ENCODE data around the gene CRYZ.

CRYZ gene

GRCh38 chr1:74732960-74733603 is at the start of gene CRYZ, which contains the start of gene TYW3:
Gene CRYZ (minus strand): TSS chr1:74733050. CDS start chr1:74724821, 8,229 bp downstream.
Gene TYW3 (plus strand): TSS chr1:74733152. CDS start chr1:74733245, 93 bp downstream.
- TF ChIP-seq ZFX (IDR thresholded peaks at IDR 0.05) (peak; percentile 45; the same call in 1 of the 2 replicates), CTCF (conservative IDR thresholded peaks at IDR 0.05) (no peak)
- peak within 1 kb of the TSS; percentile 79 for H3K27ac ChIP-seq

GRCh38 chr1:74780594-74780993 is 47.7 kb upstream of the CRYZ start:
- TF ChIP-seq ZFX (IDR thresholded peaks at IDR 0.05) (no peak), CTCF (conservative IDR thresholded peaks at IDR 0.05) (no peak)
- H3K27ac ChIP-seq, result no peak overlapping the region

- no peak for TF ChIP-seq CTCF (conservative IDR thresholded peaks at IDR 0.05)
- TF ChIP-seq ZFX (IDR thresholded peaks at IDR 0.05), result no peak
- no peak overlapping the region for H3K27ac ChIP-seq
Observed at GRCh38 chr1:74779750-74780149, 46.9 kb upstream of the CRYZ start.

- no peak overlapping the region for H3K27ac ChIP-seq
- no peak for TF ChIP-seq CTCF (conservative IDR thresholded peaks at IDR 0.05)
- TF ChIP-seq ZFX (IDR thresholded peaks at IDR 0.05), result no peak
Observed at GRCh38 chr1:74777525-74777924, 44.7 kb upstream of the CRYZ start.

GRCh38 chr1:74775735-74776134 is 42.9 kb upstream of the CRYZ start:
- TF ChIP-seq ZFX (IDR thresholded peaks at IDR 0.05) (no peak), CTCF (conservative IDR thresholded peaks at IDR 0.05) (peak; percentile 4; the same call in 1 of the 2 replicates)
- no peak overlapping the region for H3K27ac ChIP-seq

GRCh38 chr1:74773582-74773981 is 40.7 kb upstream of the CRYZ start:
- no peak overlapping the region for H3K27ac ChIP-seq
- TF ChIP-seq CTCF (conservative IDR thresholded peaks at IDR 0.05), result no peak
- no peak for TF ChIP-seq ZFX (IDR thresholded peaks at IDR 0.05)

- no peak overlapping the region for H3K27ac ChIP-seq
- no peak for TF ChIP-seq CTCF (conservative IDR thresholded peaks at IDR 0.05)
- TF ChIP-seq ZFX (IDR thresholded peaks at IDR 0.05), result no peak
Observed at GRCh38 chr1:74772945-74773344, 40.1 kb upstream of the CRYZ start.

Data from C4-2B (cell line).